ENCODE data around the gene NLRP5.

NLRP5 gene

DNA sequence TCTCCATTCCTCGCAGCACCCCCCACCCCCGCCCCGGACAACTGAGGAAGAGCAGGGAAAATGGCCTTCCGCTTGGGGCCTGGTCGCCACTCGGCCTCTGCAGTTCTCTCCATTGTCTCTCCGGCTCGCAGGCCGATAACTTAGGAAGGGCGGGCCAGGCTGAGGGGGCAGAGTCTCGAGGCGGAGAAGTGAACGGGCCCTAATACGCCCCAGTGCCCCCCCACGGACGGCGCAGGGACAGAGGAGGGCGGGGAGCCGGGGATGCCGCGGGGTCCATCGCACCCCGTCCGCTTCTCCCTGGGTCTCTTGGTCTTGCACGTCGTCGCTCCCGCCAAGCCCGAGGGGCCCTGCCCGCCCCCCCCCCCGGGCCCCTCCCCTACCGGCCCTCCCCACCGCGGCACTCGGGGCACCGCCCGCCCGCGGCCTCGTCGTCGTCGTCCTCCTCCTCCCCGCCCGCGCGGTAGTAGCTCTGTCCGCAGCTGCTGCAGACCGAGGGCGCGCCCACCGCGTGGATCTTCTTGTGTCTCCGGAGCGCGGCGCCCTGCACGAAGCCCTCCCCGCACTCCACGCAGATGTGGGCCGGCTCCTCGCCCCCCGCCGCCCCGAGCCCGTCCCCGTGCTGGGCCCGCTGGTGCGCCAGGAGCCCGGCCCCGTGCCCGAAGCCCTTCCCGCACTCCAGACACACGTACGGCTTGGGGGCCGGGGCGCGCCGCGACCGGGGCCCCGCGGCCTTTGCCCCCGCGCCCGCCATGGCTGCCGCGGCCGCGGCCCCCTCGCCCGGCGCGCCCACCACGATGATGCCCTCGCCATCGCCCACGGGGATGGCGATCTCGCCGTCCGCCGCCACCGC is 101.3 kb downstream of the NLRP5 start:
- 0 out of 2 replicates have a peak, but pooled peaks cover 6% of the 10 kb centered on the region for H4K20me1 ChIP-seq (ENCODE audit: control insufficient read depth, insufficient read depth, low read depth, low read length)

DNA sequence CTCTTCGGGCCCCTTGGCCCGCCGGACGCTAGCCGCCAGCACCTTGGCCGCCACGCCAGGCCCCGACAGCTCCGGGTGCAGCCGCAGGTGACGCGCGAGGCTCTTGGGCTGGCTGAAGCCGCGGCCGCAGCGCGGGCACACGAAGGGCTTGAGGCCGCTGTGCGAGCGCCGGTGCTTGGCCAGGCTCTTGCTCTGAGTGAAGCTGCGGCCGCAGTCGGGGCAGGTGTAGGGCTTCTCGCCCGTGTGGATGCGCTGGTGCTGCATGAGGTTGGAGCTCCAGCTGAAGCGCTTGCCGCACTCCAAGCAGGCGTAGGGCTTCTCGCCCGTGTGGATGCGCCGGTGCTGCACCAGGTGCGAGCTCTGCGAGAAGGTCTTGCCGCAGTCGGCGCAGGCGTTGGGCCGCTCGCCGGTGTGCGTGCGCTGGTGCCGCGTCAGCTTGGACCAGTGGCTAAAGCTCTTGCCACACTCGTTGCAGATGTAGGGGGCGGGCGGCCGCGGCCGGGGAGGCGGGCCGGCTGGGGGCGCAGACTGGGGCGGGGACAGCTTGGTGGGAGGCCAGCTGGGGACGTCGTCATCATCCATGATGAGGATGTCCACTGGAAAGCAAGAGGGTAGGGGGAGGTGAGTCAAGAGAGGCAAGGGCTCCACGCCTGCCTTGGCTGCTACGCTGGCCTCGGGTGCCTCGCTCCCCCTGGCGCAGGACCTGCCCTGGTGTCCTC is 102.1 kb downstream of the NLRP5 start:
- no peak overlapping the region for H3K4me3 ChIP-seq (ENCODE audit: low read length)
- no peaks in the 10 kb centered on the region for H3K4me1 ChIP-seq (ENCODE audit: control insufficient read depth, low read length)
- H3K36me3 ChIP-seq (ENCODE audit: control insufficient read depth, low read length) = peaks cover 24% of the 10 kb centered on the region
- no peak overlapping the region for H3K27ac ChIP-seq (ENCODE audit: low read depth, low read length)
- TF ChIP-seq, protein P1, sequence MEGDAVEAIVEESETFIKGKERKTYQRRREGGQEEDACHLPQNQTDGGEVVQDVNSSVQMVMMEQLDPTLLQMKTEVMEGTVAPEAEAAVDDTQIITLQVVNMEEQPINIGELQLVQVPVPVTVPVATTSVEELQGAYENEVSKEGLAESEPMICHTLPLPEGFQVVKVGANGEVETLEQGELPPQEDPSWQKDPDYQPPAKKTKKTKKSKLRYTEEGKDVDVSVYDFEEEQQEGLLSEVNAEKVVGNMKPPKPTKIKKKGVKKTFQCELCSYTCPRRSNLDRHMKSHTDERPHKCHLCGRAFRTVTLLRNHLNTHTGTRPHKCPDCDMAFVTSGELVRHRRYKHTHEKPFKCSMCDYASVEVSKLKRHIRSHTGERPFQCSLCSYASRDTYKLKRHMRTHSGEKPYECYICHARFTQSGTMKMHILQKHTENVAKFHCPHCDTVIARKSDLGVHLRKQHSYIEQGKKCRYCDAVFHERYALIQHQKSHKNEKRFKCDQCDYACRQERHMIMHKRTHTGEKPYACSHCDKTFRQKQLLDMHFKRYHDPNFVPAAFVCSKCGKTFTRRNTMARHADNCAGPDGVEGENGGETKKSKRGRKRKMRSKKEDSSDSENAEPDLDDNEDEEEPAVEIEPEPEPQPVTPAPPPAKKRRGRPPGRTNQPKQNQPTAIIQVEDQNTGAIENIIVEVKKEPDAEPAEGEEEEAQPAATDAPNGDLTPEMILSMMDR (IDR thresholded peaks at IDR 0.05; ENCODE audit: low read depth, low read length, poor library complexity, severe bottlenecking) = no peak
- TF ChIP-seq EZH2phosphoT487 (IDR thresholded peaks at IDR 0.05; ENCODE audit: borderline replicate concordance, low read length) = no peak
- peaks cover 38% of the 10 kb centered on the region for H3K79me2 ChIP-seq (ENCODE audit: control insufficient read depth, low read length)
- no peaks in the 10 kb centered on the region for H3K9me2 ChIP-seq (replicated peaks; ENCODE audit: control insufficient read depth, low read length)
- H3K27me3 ChIP-seq (ENCODE audit: control insufficient read depth, low read length) = no peaks in the 10 kb centered on the region
- no peaks in the 10 kb centered on the region for H3F3A ChIP-seq (ENCODE audit: control insufficient read depth, insufficient read depth)
- no peaks in the 10 kb centered on the region for H3K9me3 ChIP-seq (ENCODE audit: control insufficient read depth, insufficient read depth, low read length)
- H3K4me2 ChIP-seq (ENCODE audit: low read length) = no peak overlapping the region
- 0 out of 2 replicates have a peak, but pooled peaks cover 6% of the 10 kb centered on the region for H4K20me1 ChIP-seq (ENCODE audit: control insufficient read depth, insufficient read depth, low read depth, low read length)

More for the DNA sequence above, 101.3 kb downstream of the NLRP5 start:
- H3K9me3 ChIP-seq (ENCODE audit: control insufficient read depth, insufficient read depth, low read length) = no peaks in the 10 kb centered on the region
- no peak overlapping the region for H3K27ac ChIP-seq (ENCODE audit: low read depth, low read length)
- H3K36me3 ChIP-seq (ENCODE audit: control insufficient read depth, low read length) = peaks cover 24% of the 10 kb centered on the region
- TF ChIP-seq, protein P1 (IDR thresholded peaks at IDR 0.05; ENCODE audit: low read depth, low read length, poor library complexity, severe bottlenecking) = no peak
- TF ChIP-seq EZH2phosphoT487 (IDR thresholded peaks at IDR 0.05; ENCODE audit: borderline replicate concordance, low read length) = no peak
- no peaks in the 10 kb centered on the region for H3F3A ChIP-seq (ENCODE audit: control insufficient read depth, insufficient read depth)
- no peaks in the 10 kb centered on the region for H3K27me3 ChIP-seq (ENCODE audit: control insufficient read depth, low read length)
- peaks cover 30% of the 10 kb centered on the region for H3K79me2 ChIP-seq (ENCODE audit: control insufficient read depth, low read length)
- no peak overlapping the region for H3K4me2 ChIP-seq (ENCODE audit: low read length)
- no peak overlapping the region for H3K4me3 ChIP-seq (ENCODE audit: low read length)
- no peaks in the 10 kb centered on the region for H3K4me1 ChIP-seq (ENCODE audit: control insufficient read depth, low read length)
- no peaks in the 10 kb centered on the region for H3K9me2 ChIP-seq (replicated peaks; ENCODE audit: control insufficient read depth, low read length)

DNA sequence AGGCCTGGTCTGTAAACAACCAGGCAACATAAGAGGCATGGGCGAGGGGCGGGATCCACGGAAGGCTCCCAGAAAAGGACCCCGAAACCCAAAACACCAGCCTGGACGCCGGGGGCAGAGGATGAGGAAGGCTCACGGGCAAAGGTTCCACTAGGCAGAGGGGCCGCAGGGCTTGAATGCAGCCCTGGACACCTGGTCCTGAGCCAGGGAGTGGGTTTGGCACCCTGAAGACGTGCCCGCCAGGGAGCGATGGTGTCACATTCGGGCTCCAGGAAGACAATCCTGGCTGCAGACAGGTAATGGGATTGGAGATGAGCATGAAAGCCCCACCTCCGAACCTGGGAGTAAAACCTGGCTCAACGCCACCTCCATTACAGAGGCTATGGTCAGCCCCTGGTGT is 102.8 kb downstream of the NLRP5 start:
- H4K20me1 ChIP-seq (ENCODE audit: control insufficient read depth, insufficient read depth, low read depth, low read length) = 0 out of 2 replicates have a peak, but pooled peaks cover 6% of the 10 kb centered on the region
- peaks cover 24% of the 10 kb centered on the region for H3K36me3 ChIP-seq (ENCODE audit: control insufficient read depth, low read length)
- no peak overlapping the region for H3K27ac ChIP-seq (ENCODE audit: low read depth, low read length)

More for the DNA sequence above, 102.8 kb downstream of the NLRP5 start:
- peaks cover 38% of the 10 kb centered on the region for H3K79me2 ChIP-seq (ENCODE audit: control insufficient read depth, low read length)
- no peaks in the 10 kb centered on the region for H3K9me3 ChIP-seq (ENCODE audit: control insufficient read depth, insufficient read depth, low read length)
- no peaks in the 10 kb centered on the region for H3F3A ChIP-seq (ENCODE audit: control insufficient read depth, insufficient read depth)
- H3K9me2 ChIP-seq (replicated peaks; ENCODE audit: control insufficient read depth, low read length) = no peaks in the 10 kb centered on the region
- H3K4me1 ChIP-seq (ENCODE audit: control insufficient read depth, low read length) = no peaks in the 10 kb centered on the region
- TF ChIP-seq, protein P1 (IDR thresholded peaks at IDR 0.05; ENCODE audit: low read depth, low read length, poor library complexity, severe bottlenecking) = no peak
- no peak for TF ChIP-seq EZH2phosphoT487 (IDR thresholded peaks at IDR 0.05; ENCODE audit: borderline replicate concordance, low read length)
- no peak overlapping the region for H3K4me3 ChIP-seq (ENCODE audit: low read length)
- no peaks in the 10 kb centered on the region for H3K27me3 ChIP-seq (ENCODE audit: control insufficient read depth, low read length)
- no peak overlapping the region for H3K4me2 ChIP-seq (ENCODE audit: low read length)

All from DOHH2 (cell line).